Parathyroid adenoma (tissue), 2 donors: ENCODE data around the gene SERPINB6.
"Not testable (repeated sequence)": the region's sequence is repeated elsewhere in the genome, so short reads cannot be mapped to it uniquely, and the experiment has no call there.

ENCODE experiments used
- H2AFZ ChIP-seq: fragments of 300-600 bp; sonication (generic); one replicate; pipeline ENCODE4 v1.7.0; 2017; ENCODE audit warnings: antibody characterized with exemption, mild to moderate bottlenecking
- H3K27ac ChIP-seq: fragments of 300-600 bp; sonication (generic); one replicate; pipeline ENCODE4 v1.7.0; 2017
- H3K27me3 ChIP-seq: fragments of 300-600 bp; sonication (generic); one replicate; pipeline ENCODE4 v1.7.0; 2017; ENCODE audit warnings: low read length; ENCODE audit not compliant: control insufficient read depth, insufficient read depth
- H3K36me3 ChIP-seq: fragments of 300-600 bp; sonication (generic); one replicate; pipeline ENCODE4 v1.7.0; 2017; ENCODE audit warnings: low read length; ENCODE audit not compliant: control insufficient read depth, insufficient read depth
- H3K4me1 ChIP-seq: fragments of 300-600 bp; sonication (generic); one replicate; pipeline ENCODE4 v1.7.0; 2017; ENCODE audit warnings: control low read depth
- H3K4me2 ChIP-seq: fragments of 300-600 bp; sonication (generic); one replicate; pipeline ENCODE4 v1.7.0; 2017; ENCODE audit warnings: low read length
- H3K4me3 ChIP-seq: fragments of 300-600 bp; sonication (generic); one replicate; pipeline ENCODE4 v1.7.0; 2017; ENCODE audit warnings: low read depth, low read length
- H3K79me2 ChIP-seq: fragments of 300-600 bp; sonication (generic); one replicate; pipeline ENCODE4 v1.7.0; 2017; ENCODE audit warnings: control low read depth
- H3K9ac ChIP-seq: fragments of 300-600 bp; sonication (generic); one replicate; pipeline ENCODE4 v1.7.0; 2017; ENCODE audit warnings: mild to moderate bottlenecking
- H3K9me3 ChIP-seq: fragments of 300-600 bp; sonication (generic); one replicate; pipeline ENCODE4 v1.7.0; 2017; ENCODE audit warnings: low read length; ENCODE audit not compliant: control insufficient read depth
- TF ChIP-seq, protein P1 (sequence below): fragments of 300-600 bp; sonication (generic); IDR thresholded peaks from one replicate; pipeline ENCODE4 v1.7.0; 2017; ENCODE audit warnings: antibody characterized with exemption, mild to moderate bottlenecking
- donor health status: primary hyperparathyroidism.

SERPINB6 gene

DNA sequence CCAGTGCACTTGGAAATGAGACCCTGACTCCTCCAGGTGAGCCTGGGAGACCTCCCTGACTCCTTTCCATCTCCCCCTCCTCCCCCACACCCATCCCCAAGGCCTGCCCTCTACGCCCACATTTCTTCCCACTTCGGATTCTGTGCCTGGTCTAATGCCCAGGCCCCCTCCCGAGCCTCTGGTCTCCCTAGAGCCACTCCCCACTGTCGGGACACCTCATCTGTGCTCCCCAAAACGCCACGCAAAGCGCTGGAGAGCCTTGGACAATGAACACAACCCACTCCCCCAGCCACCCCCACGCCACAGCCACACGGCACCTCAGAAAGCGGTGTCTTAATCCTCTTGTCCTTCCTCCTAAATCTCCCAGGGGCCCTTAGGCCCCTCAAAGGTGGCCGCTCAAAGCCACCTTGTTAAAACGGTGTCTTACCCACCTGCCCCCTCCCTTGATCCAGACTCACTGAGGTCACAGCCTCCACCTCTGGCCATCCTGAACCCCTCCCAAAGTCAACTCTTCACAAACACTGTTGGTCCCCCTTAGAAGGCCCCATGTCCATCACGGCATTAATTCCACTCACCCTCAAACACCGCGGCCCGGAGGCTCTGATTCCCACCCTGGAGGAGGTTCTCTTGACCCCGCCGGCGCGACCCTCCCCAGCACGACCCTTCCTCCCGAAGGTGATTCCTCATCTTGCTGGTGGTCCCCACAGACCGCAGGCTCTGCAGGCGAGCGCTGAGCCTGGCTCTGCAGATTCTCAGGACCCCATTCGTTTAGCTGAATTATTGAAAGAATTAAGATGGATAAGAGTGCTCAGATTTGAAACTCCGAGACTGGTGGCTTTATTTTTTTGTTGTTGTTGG lies 69.5 kb downstream of the SERPINB6 start:
- H3K9ac ChIP-seq, result not testable (repeated sequence)
- Histone ChIP-seq H3K4me1 (peaks cover 12% of the 10 kb centered on the region), H3K4me3 (peak overlapping the region; percentile 76)

DNA sequence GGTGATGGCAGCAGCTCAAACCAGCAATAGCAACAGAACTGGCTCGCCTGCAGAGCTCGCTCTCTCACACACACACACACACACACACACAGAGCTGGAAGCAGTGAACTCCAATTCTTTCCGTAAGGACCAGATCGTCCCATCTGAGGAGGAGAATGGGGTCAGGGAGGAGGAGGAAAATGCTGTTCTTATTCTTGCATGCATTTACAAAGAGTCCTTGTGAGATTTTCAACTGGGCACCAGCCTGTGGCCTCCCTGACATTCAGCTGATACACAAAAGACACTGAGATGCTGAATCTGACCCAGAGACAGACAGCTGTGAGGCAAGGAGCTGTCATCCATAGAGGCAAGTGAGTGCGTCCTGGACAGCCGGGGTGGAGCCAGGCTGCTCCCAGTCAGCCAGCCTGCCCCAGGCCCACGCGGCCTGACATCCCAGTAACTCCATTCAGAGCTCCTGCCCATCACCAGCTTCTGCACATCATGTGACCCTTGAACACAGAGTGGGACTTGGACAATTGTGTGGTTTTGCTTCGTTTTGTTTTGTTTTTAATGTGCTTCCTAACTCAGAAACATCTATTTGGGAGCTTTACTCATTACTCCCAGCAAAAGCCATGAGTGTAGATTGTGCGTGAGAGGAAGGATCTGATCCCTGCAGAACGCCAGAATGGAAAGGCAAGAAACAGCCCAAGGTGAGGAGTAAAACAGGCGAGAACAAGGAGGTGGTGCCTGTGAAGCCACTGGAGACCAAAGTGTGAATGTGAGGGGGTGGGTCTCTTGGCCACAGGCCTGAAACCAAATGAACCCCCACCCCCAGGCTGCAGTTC lies 70.3 kb downstream of the SERPINB6 start:
- Histone ChIP-seq H3K4me2 (no peak overlapping the region), H3K9ac (no peak overlapping the region), H3K4me1 (peaks cover 12% of the 10 kb centered on the region), H2AFZ (no peak overlapping the region), H3K79me2 (peaks cover 17% of the 10 kb centered on the region), H3K9me3 (no peaks in the 10 kb centered on the region), H3K36me3 (no peaks in the 10 kb centered on the region), H3K27ac (peak overlapping the region; percentile 84), H3K27me3 (no peaks in the 10 kb centered on the region), H3K4me3 (no peak overlapping the region)
- TF ChIP-seq, protein P1, sequence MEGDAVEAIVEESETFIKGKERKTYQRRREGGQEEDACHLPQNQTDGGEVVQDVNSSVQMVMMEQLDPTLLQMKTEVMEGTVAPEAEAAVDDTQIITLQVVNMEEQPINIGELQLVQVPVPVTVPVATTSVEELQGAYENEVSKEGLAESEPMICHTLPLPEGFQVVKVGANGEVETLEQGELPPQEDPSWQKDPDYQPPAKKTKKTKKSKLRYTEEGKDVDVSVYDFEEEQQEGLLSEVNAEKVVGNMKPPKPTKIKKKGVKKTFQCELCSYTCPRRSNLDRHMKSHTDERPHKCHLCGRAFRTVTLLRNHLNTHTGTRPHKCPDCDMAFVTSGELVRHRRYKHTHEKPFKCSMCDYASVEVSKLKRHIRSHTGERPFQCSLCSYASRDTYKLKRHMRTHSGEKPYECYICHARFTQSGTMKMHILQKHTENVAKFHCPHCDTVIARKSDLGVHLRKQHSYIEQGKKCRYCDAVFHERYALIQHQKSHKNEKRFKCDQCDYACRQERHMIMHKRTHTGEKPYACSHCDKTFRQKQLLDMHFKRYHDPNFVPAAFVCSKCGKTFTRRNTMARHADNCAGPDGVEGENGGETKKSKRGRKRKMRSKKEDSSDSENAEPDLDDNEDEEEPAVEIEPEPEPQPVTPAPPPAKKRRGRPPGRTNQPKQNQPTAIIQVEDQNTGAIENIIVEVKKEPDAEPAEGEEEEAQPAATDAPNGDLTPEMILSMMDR, result no peak

More for the DNA sequence above, 69.5 kb downstream of the SERPINB6 start:
- peak overlapping the region; percentile 77 for H3K4me2 ChIP-seq
- H3K27ac ChIP-seq, result peak overlapping the region; percentile 84
- H3K36me3 ChIP-seq, H3K9me3 ChIP-seq, H3K27me3 ChIP-seq: not testable (repeated sequence)
- peak overlapping the region; percentile 87 for H2AFZ ChIP-seq
- peaks cover 17% of the 10 kb centered on the region for H3K79me2 ChIP-seq

DNA sequence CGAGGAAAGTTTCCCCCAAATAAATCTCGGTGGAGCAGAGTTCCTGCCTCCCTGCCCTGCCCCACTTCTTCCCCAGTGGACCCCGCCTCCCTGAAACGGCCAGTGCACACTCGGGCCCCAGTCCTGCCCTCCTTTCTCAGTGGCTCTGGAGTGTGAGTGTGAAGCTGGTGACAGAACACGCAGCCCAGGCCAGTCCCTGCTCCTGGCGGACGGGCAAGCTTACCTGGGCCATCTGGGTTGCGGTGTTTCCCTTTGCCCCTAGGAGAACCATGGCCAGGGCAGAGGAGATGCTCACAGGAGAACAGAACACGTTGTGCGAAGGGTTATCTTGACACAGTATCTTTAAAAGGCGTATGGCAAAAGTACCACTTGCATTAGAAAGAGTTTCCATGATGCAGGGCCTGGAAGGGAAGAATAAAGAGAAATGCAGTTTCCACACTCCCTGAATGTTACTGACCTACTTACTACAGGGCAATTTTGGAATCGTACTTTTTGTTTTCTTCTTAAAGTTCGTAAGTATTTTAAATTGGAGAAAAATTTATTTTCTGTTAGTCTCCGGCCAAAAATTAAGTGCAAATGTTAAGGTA lies 71.1 kb downstream of the SERPINB6 start:
- H3K9me3 ChIP-seq, result no peaks in the 10 kb centered on the region
- no peaks in the 10 kb centered on the region for H3K36me3 ChIP-seq
- H3K79me2 ChIP-seq, result peaks cover 17% of the 10 kb centered on the region
- H3K4me3 ChIP-seq, result no peak overlapping the region
- no peak overlapping the region for H3K9ac ChIP-seq
- no peak overlapping the region for H3K4me2 ChIP-seq
- TF ChIP-seq, protein P1, result no peak
- no peak overlapping the region for H2AFZ ChIP-seq
- H3K27me3 ChIP-seq, result no peaks in the 10 kb centered on the region
- H3K27ac ChIP-seq, result no peak overlapping the region
- peaks cover 15% of the 10 kb centered on the region for H3K4me1 ChIP-seq

DNA sequence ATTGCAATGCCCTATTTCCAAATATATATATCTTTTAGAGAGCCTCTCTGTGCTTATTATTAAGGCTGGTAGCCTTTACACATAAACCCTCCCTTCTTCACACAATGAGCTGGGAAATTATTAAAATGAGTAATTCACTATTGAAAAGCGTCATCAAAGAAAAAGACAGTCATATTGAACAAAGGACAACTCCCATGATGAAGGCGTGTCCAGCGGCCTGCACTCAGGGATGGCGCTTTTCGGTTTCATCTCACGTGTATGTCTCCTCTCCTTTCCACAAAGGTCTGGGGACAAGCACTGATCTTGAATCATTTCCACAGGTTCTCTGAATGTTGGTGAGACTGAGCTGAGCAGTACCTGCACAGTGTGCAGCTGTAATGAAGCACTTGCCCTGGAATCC lies 71.8 kb downstream of the SERPINB6 start:
- TF ChIP-seq, protein P1, result no peak
- Histone ChIP-seq H3K4me2 (no peak overlapping the region), H3K27me3 (no peaks in the 10 kb centered on the region), H3K4me3 (no peak overlapping the region), H2AFZ (no peak overlapping the region), H3K27ac (no peak overlapping the region), H3K79me2 (peaks cover 17% of the 10 kb centered on the region), H3K9ac (no peak overlapping the region), H3K9me3 (no peaks in the 10 kb centered on the region), H3K36me3 (no peaks in the 10 kb centered on the region), H3K4me1 (peaks cover 15% of the 10 kb centered on the region)
